GM18505 (cell line): ENCODE results near the gene KCNH8.

Source experiments
- ATAC-seq: cut with Tn5 transposase; IDR thresholded peaks from one replicate; pipeline ENCODE4 v1.9.1; 2021; ENCODE audit not compliant: unreplicated experiment
- POLR2A ChIP-seq: IDR thresholded peaks from 4 replicates; pipeline ENCODE4 v1.6.1; 2011; ENCODE audit warnings: borderline replicate concordance; ENCODE audit not compliant: insufficient read depth, insufficient read length; ENCODE audit errors: extremely low read depth

Gene KCNH8

GRCh38 chr3:19248143-19248542 lies 99.8 kb downstream of the KCNH8 start:
- no peak for TF ChIP-seq POLR2A
- no peak for ATAC-seq

DNA sequence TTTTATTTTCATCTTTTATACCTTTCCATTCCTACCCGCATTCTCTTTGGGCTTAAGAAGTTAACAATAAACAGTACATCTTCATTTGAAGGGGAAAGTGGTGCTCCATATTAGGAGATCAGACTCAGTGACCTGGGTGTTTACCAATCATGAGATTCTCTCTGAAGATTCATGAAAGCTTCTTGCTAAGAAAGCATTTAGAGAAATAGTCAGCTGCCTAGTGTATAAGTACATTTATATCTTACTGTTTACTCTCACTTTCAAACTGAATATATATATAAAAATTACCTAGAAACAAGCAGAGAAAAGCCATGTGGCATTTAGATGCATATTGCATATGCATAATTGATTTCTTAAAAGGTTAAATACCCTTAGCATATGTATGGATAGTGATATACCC lies 100.5 kb downstream of the KCNH8 start:
- no peak for ATAC-seq

GRCh38 chr3:19250959-19251610 lies 102.8 kb downstream of the KCNH8 start:
- TF ChIP-seq POLR2A, result no peak
- no peak for ATAC-seq

More for the DNA sequence above, 100.5 kb downstream of the KCNH8 start:
- no peak for TF ChIP-seq POLR2A

GRCh38 chr3:19254189-19254588 lies 105.9 kb downstream of the KCNH8 start:
- ATAC-seq, result no peak
- TF ChIP-seq POLR2A, result no peak

DNA sequence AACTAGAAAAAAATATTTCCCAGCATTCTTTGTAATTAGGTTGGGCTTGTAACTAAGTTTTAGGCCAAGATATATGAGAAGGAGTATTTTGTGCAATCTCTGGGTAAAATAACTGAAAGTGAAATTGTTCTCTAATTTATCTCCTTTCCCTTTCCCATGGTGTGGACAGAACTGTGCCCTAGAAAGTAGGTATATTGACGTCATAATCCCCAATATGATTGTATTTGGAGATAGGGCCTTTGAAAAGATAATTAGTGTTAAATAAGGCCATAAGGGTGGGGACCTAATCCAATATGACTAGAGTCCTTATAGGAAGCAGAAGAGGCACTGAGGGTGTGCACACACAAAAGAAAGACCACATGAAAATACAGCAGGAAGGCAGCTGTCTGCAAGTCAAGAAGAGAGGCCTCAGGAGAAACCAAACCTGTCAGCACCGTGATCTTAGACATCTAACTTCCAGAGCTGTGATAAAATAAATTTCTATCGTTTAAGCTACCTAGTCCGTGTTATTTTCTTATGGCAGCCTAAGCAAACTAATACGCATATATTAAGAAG lies 106.6 kb downstream of the KCNH8 start:
- ATAC-seq, result no peak
- no peak for TF ChIP-seq POLR2A

GRCh38 chr3:19256313-19256712 lies 108.0 kb downstream of the KCNH8 start:
- no peak for ATAC-seq
- no peak for TF ChIP-seq POLR2A

DNA sequence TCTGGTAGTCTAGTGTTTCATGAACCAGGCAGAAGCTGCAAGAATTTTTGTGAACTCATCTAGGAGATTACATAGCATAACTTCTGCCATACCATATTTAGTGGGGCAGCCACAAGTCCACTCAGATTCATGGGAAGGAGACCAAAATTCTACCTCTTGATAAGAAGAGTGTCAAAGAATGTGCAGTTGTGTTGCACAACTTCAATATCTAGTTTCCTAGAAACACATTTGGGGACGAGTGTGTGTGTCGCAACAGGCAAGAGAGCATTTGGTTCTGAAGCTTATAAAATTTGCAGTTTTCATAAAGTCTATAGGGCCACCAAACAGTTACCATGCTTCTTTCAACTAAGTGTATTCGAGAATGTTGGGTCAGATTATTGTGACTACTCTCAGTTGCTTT lies 115.3 kb downstream of the KCNH8 start:
- TF ChIP-seq POLR2A, result no peak
- ATAC-seq, result no peak

- ATAC-seq, result no peak
- no peak for TF ChIP-seq POLR2A
Measured at GRCh38 chr3:19264424-19264823, 116.1 kb downstream of the KCNH8 start.

GRCh38 chr3:19267040-19267439 lies 118.7 kb downstream of the KCNH8 start:
- no peak for TF ChIP-seq POLR2A
- ATAC-seq, result no peak

DNA sequence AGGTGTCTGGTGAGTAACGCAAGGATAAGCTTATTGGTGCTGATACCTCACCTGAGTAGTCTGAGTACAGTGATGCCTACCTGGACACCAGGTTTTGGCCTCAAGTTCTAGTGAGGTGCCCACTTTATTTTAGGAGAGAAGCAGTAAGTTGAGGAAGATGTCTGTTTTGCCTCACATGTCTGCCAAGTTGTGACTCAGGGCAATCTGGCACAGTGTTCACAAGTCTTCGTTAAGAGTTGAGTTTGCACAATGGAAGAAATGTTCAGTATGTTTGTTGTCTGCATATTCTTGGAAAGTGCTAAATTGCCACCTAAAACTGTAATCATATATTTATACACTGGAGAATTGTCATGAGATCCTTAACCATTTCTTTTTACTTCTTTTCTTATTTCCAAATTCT lies 122.2 kb downstream of the KCNH8 start:
- no peak for TF ChIP-seq POLR2A
- ATAC-seq, result no peak

GRCh38 chr3:19272296-19272695 lies 124.0 kb downstream of the KCNH8 start:
- no peak for TF ChIP-seq POLR2A
- peak; percentile 57 for ATAC-seq

GRCh38 chr3:19273091-19273490 lies 124.8 kb downstream of the KCNH8 start:
- ATAC-seq, result no peak
- TF ChIP-seq POLR2A, result no peak

DNA sequence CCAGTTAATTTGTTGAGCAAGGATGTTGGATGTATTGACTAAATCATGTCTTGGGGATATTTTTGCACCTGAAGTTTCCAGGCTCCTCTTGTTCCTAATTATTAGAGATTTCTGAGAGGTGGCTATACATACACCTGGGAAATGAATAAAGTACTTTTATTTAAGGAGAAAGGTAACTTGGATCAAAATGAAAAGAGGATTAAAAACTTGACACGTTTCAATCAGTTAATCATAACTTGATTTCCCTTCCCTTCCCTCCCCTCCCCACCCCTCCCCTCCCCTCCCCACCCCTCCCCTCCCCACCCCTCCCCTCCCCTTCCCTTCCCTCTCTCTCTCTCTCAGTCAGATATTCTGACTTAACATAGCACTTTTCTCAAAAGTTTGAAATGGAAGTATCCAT lies 126.3 kb downstream of the KCNH8 start:
- no peak for ATAC-seq
- no peak for TF ChIP-seq POLR2A

DNA sequence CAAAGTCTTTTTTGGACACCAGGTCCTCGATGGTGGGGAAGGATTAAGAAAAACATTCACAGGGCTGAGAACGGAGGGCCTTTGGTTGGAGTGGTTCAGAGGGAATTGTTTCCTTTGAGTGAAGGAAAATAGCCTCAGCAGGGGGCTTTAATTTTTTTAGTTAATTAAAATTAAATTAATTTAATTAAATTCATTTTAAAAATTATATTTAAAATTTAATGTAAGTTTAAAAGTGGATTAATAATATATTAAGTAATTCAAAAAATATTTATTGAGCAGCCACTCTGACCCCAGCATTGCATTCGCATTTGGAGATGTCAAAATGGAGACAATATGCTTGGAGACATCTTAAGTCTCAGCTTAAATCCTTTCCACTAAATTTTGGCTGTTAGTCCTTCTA lies 136.7 kb downstream of the KCNH8 start:
- no peak for ATAC-seq
- no peak for TF ChIP-seq POLR2A
